Rectal smooth muscle tissue (tissue), 1 donor: ENCODE results near the gene GPC2.
A peak's percentile ranks its signal among the peaks of the same experiment; 100 is the strongest.
"Not testable (repeated sequence)": the region's sequence is repeated elsewhere in the genome, so short reads cannot be mapped to it uniquely, and the experiment has no call there.

Source experiments
- H3K27ac ChIP-seq: one replicate; pipeline ENCODE4 v1.7.0; 2013; ENCODE audit warnings: low read depth, low read length, inconsistent platforms
- H3K27me3 ChIP-seq: one replicate; pipeline ENCODE4 v1.7.0; 2013; ENCODE audit warnings: low read length; ENCODE audit not compliant: control insufficient read depth, insufficient read depth
- H3K36me3 ChIP-seq: one replicate; pipeline ENCODE4 v1.7.0; 2013; ENCODE audit warnings: low read length; ENCODE audit not compliant: control insufficient read depth, insufficient read depth
- H3K4me1 ChIP-seq: one replicate; pipeline ENCODE4 v1.7.0; 2013; ENCODE audit warnings: low read length; ENCODE audit not compliant: control insufficient read depth, insufficient read depth
- H3K4me3 ChIP-seq: one replicate; pipeline ENCODE4 v1.7.0; 2013; ENCODE audit warnings: low read length
- H3K9ac ChIP-seq: one replicate; pipeline ENCODE4 v1.7.0; 2013; ENCODE audit warnings: low read length

The GPC2 gene

GRCh38 chr7:100148559-100149328 is 28.4 kb downstream of the GPC2 start, which contains the start of gene LAMTOR4:
LAMTOR4 (plus strand) TSS chr7:100148918; CDS start chr7:100148973, 55 bp downstream.
- peak within 1 kb of the TSS; percentile 100 for H3K4me3 ChIP-seq
- peak within 1 kb of the TSS; percentile 98 for H3K9ac ChIP-seq
- H3K27me3 ChIP-seq: no peaks in the 10 kb centered on the region
- H3K36me3 ChIP-seq: peaks cover under 1% of the 10 kb centered on the region
- H3K27ac ChIP-seq: peak within 1 kb of the TSS; percentile 90
- H3K4me1 ChIP-seq: peaks cover 2% of the 10 kb centered on the region

- H3K27ac ChIP-seq: peak overlapping the region; percentile 81
These were observed 29.0 kb downstream of the GPC2 start for GRCh38 chr7:100148225-100148558.

GRCh38 chr7:100147278-100147677 is 29.9 kb downstream of the GPC2 start:
- Histone ChIP-seq H3K27ac (no peak overlapping the region), H3K4me1 (peaks cover 2% of the 10 kb centered on the region), H3K36me3 (no peaks in the 10 kb centered on the region), H3K27me3 (no peaks in the 10 kb centered on the region), H3K4me3 (no peak overlapping the region), H3K9ac (no peak overlapping the region)

More at GRCh38 chr7:100148225-100148558, 29.0 kb downstream of the GPC2 start:
- H3K36me3 ChIP-seq: no peaks in the 10 kb centered on the region
- H3K4me3 ChIP-seq: peak overlapping the region; percentile 60
- H3K9ac ChIP-seq: peak overlapping the region; percentile 61
- peaks cover 2% of the 10 kb centered on the region for H3K4me1 ChIP-seq
- no peaks in the 10 kb centered on the region for H3K27me3 ChIP-seq

- not testable (repeated sequence) for H3K27ac ChIP-seq, H3K9ac ChIP-seq, H3K36me3 ChIP-seq, H3K4me3 ChIP-seq, H3K4me1 ChIP-seq, H3K27me3 ChIP-seq
These were observed 30.8 kb downstream of the GPC2 start for GRCh38 chr7:100146350-100146749.

GRCh38 chr7:100142461-100142860 is 34.7 kb downstream of the GPC2 start:
- Histone ChIP-seq H3K27ac (no peak overlapping the region), H3K4me3 (no peak overlapping the region), H3K9ac (no peak overlapping the region), H3K36me3 (no peaks in the 10 kb centered on the region), H3K4me1 (no peaks in the 10 kb centered on the region), H3K27me3 (no peaks in the 10 kb centered on the region)

- no peaks in the 10 kb centered on the region for H3K27me3 ChIP-seq
- no peak overlapping the region for H3K9ac ChIP-seq
- no peaks in the 10 kb centered on the region for H3K4me1 ChIP-seq
- no peak overlapping the region for H3K4me3 ChIP-seq
- no peaks in the 10 kb centered on the region for H3K36me3 ChIP-seq
- no peak overlapping the region for H3K27ac ChIP-seq
These were observed 35.6 kb downstream of the GPC2 start for GRCh38 chr7:100141555-100141949.

GRCh38 chr7:100137851-100138760 is 39.1 kb downstream of the GPC2 start:
- Histone ChIP-seq H3K9ac (no peak overlapping the region), H3K27me3 (no peaks in the 10 kb centered on the region), H3K27ac (no peak overlapping the region), H3K36me3 (no peaks in the 10 kb centered on the region), H3K4me3 (no peak overlapping the region), H3K4me1 (no peaks in the 10 kb centered on the region)

GRCh38 chr7:100132697-100133151 is 44.5 kb downstream of the GPC2 start:
- Histone ChIP-seq H3K4me1 (peaks cover 3% of the 10 kb centered on the region), H3K27me3 (no peaks in the 10 kb centered on the region), H3K36me3 (no peaks in the 10 kb centered on the region), H3K9ac (no peak overlapping the region), H3K27ac (no peak overlapping the region), H3K4me3 (no peak overlapping the region)

GRCh38 chr7:100132126-100132525 is 45.1 kb downstream of the GPC2 start:
- Histone ChIP-seq H3K36me3 (no peaks in the 10 kb centered on the region), H3K4me3 (no peak overlapping the region), H3K4me1 (peaks cover 3% of the 10 kb centered on the region), H3K27me3 (no peaks in the 10 kb centered on the region), H3K9ac (no peak overlapping the region), H3K27ac (no peak overlapping the region)

- no peaks in the 10 kb centered on the region for H3K36me3 ChIP-seq
- no peak overlapping the region for H3K27ac ChIP-seq
- peaks cover 3% of the 10 kb centered on the region for H3K4me1 ChIP-seq
- H3K9ac ChIP-seq: peak overlapping the region; percentile 27
- no peaks in the 10 kb centered on the region for H3K27me3 ChIP-seq
- H3K4me3 ChIP-seq: peak overlapping the region; percentile 29
These were observed 46.4 kb downstream of the GPC2 start for GRCh38 chr7:100130608-100131453.

- not testable (repeated sequence) for H3K27ac ChIP-seq, H3K4me3 ChIP-seq, H3K36me3 ChIP-seq, H3K9ac ChIP-seq, H3K4me1 ChIP-seq, H3K27me3 ChIP-seq
These were observed 47.0 kb downstream of the GPC2 start for GRCh38 chr7:100130220-100130607.

- H3K4me3 ChIP-seq: no peak overlapping the region
- no peak overlapping the region for H3K9ac ChIP-seq
- no peaks in the 10 kb centered on the region for H3K36me3 ChIP-seq
- H3K4me1 ChIP-seq: peaks cover 3% of the 10 kb centered on the region
- no peak overlapping the region for H3K27ac ChIP-seq
- no peaks in the 10 kb centered on the region for H3K27me3 ChIP-seq
These were observed 48.6 kb downstream of the GPC2 start for GRCh38 chr7:100128637-100128963.
